H1 (cell line): ENCODE measurements around the gene FBXL12. TPM values are rescaled to one million over a fixed set of nuclear protein-coding genes. Genes with fewer than 3 reads are reported as not detected.

ENCODE experiments used
- BACH1 ChIP-seq: IDR thresholded peaks from 2 replicates; pipeline ENCODE4 v1.6.1; 2012; ENCODE audit warnings: low read length, improper control_type of control experiment
- FOSL1 ChIP-seq: IDR thresholded peaks from 2 replicates; pipeline ENCODE4 v1.6.1; 2011; ENCODE audit warnings: mild to moderate bottlenecking, low read depth, low read length, moderate library complexity; ENCODE audit not compliant: insufficient read depth
- YY1 ChIP-seq: IDR thresholded peaks from 2 replicates; pipeline ENCODE4 v1.6.1; 2011; ENCODE audit warnings: low read depth, mild to moderate bottlenecking, low read length
- polyA plus RNA-seq, 7 experiments: library from polyadenylated mRNA; depleted of rRNA in 3 of 7; stranded (reverse) in 5 of 7; unstranded in 2 of 7; fragments of >200 nt in 5 of 7; fragments of 200-250 nt in 2 of 7; gene quantifications; 1 replicate in 5 of 7; 2 replicates in 1 of 7; 4 replicates in 1 of 7; pipeline versions ENCODE4 v1.2.1 to v1.2.3, GENCODE V29; 2011 to 2013; ENCODE audit warnings: missing spikeins in 2 of 7, mixed read lengths in 2 of 7
- total RNA-seq: library from RNA; stranded (reverse); fragmentation: NEBNext Ultra II Directional; extraction: Animal tissue kit (Norgen Biotek cat#: 25700); gene quantifications from 2 replicates; pipeline ENCODE4 v1.2.1, GENCODE V29; 2021
- TF ChIP-seq, protein P1 (sequence below): IDR thresholded peaks from 2 replicates; pipeline ENCODE4 v1.6.1; 2011; ENCODE audit warnings: low read depth, mild to moderate bottlenecking, low read length; ENCODE audit not compliant: insufficient read depth

FBXL12 gene
- total and polyA plus RNA-seq, 2 of the 8 experiments (the other 6 are each of a cell fraction or from before 2014, with no cell fraction given): 24.6 to 62.3 TPM

- TF ChIP-seq, protein P1, sequence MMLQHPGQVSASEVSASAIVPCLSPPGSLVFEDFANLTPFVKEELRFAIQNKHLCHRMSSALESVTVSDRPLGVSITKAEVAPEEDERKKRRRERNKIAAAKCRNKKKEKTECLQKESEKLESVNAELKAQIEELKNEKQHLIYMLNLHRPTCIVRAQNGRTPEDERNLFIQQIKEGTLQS: no peak
- TF ChIP-seq FOSL1 (no peak), YY1 (no peak), BACH1 (no peak)
Observed at GRCh38 chr19:9842834-9843625, 24.2 kb upstream of the FBXL12 start (continued).
